B cell (primary cell): ENCODE data around the gene TTC32. TPM values are rescaled to one million over a fixed set of nuclear protein-coding genes. Genes with fewer than 3 reads are reported as not detected.

Experiments
- ATAC-seq: fragments of 200-7000 bp; cut with Tn5 transposase; one replicate; pipeline ENCODE4 v1.10.0; 2021; ENCODE audit warnings: low read depth, mild to moderate bottlenecking, moderate number of reproducible peaks, moderate library complexity
- CTCF ChIA-PET: fragments of 350-600 bp; sonication (Branson Sonifier 250); formaldehyde crosslinking; loops from one replicate; lab custom pipeline; 2021; ENCODE audit warnings: antibody characterized with exemption, inconsistent platforms; lab: Charles Lee
- POLR2A ChIA-PET: fragments of 350-600 bp; sonication (Branson Sonifier 250); formaldehyde crosslinking; loops from one replicate; lab custom pipeline; 2021; ENCODE audit warnings: antibody characterized with exemption; lab: Charles Lee
- DNase-seq: peaks from one replicate; pipeline ENCODE4 v3.0.0; 2013
- H2AFZ ChIP-seq: 2 replicates; pipeline ENCODE4 v1.6.1; 2012; ENCODE audit warnings: mild to moderate bottlenecking, low read depth, low read length; ENCODE audit not compliant: insufficient read depth, poor library complexity, severe bottlenecking
- H3K27ac ChIP-seq, 2 donors: 1 replicate in 1 of 2; 2 replicates in 1 of 2; pipeline ENCODE4 v1.5.1; 2012 to 2013; ENCODE audit warnings: low read length in 2 of 2, mild to moderate bottlenecking in 2 of 2, moderate library complexity in 1 of 2
- H3K27me3 ChIP-seq, 4 experiments: fragments of 200-600 bp in 1 of 4; sonication (generic) in 1 of 4; replicated peaks in 1 of 4; 1 replicate in 2 of 4; 2 replicates in 2 of 4; pipeline versions ENCODE4 v1.6.1 to v1.7.0; 2013 to 2016; ENCODE audit warnings: low read length in 3 of 4, mild to moderate bottlenecking in 2 of 4, mixed read lengths in 1 of 4, moderate library complexity in 1 of 4; ENCODE audit not compliant: insufficient read depth in 4 of 4, control insufficient read depth in 3 of 4; ENCODE audit errors: control extremely low read depth in 1 of 4
- H3K36me3 ChIP-seq, 2 experiments: replicated peaks in 1 of 2; 1 replicate in 1 of 2; 2 replicates in 1 of 2; pipeline versions ENCODE4 v1.6.1 to v1.7.1; 2013; ENCODE audit warnings: low read length in 1 of 2; ENCODE audit not compliant: insufficient read depth in 2 of 2, control insufficient read depth in 1 of 2; ENCODE audit errors: control extremely low read depth in 1 of 2, extremely low read depth in 1 of 2
- H3K4me1 ChIP-seq, 2 donors: fragments of 200-600 bp in 1 of 2; sonication (generic) in 1 of 2; 1 replicate in 1 of 2; 2 replicates in 1 of 2; pipeline versions ENCODE4 v1.5.1 to v1.6.1; 2013 to 2017; ENCODE audit warnings: low read length in 2 of 2; ENCODE audit not compliant: control insufficient read depth in 2 of 2, insufficient read depth in 2 of 2
- H3K4me2 ChIP-seq: replicated peaks from 2 replicates; pipeline ENCODE3; 2012; ENCODE audit warnings: mild to moderate bottlenecking, low read depth, low read length; ENCODE audit not compliant: poor library complexity, severe bottlenecking
- H3K4me3 ChIP-seq, 5 experiments: fragments of 200-600 bp in 1 of 5; sonication (generic) in 1 of 5; 1 replicate in 3 of 5; 2 replicates in 2 of 5; pipeline versions ENCODE4 v1.5.1 to v1.7.0; 2011 to 2016; ENCODE audit warnings: low read length in 4 of 5, mild to moderate bottlenecking in 4 of 5, low read depth in 2 of 5, control low read depth in 1 of 5, moderate library complexity in 1 of 5; ENCODE audit not compliant: insufficient read depth in 1 of 5; ENCODE audit errors: control extremely low read depth in 1 of 5, extremely low read depth in 1 of 5
- H3K79me2 ChIP-seq: fragments of 200-600 bp; sonication (generic); one replicate; pipeline ENCODE4 v1.6.0; 2016; ENCODE audit warnings: low read length; ENCODE audit not compliant: control insufficient read depth, insufficient read depth
- H3K9ac ChIP-seq: fragments of 200-600 bp; sonication (generic); 2 replicates; pipeline ENCODE4 v1.6.1; 2017; ENCODE audit warnings: mild to moderate bottlenecking, low read length, moderate library complexity
- H3K9me3 ChIP-seq, 3 donors: one replicate each; pipeline versions ENCODE4 v1.6.1 to v1.7.1; 2013; ENCODE audit warnings: low read length in 2 of 3; ENCODE audit not compliant: control insufficient read depth in 2 of 3, insufficient read depth in 1 of 3; ENCODE audit errors: control extremely low read depth in 1 of 3
- H4K20me1 ChIP-seq: 2 replicates; pipeline ENCODE4 v1.6.0; 2012; ENCODE audit warnings: mild to moderate bottlenecking, low read length; ENCODE audit not compliant: insufficient read depth, control insufficient read depth, poor library complexity, severe bottlenecking
- H3K27ac Mint-ChIP-seq: one replicate; pipeline ENCODE4 v1.8.0; 2021; ENCODE audit warnings: mixed read lengths
- H3K27me3 Mint-ChIP-seq: one replicate; pipeline ENCODE4 v1.8.0; 2021; ENCODE audit warnings: mixed read lengths
- H3K4me1 Mint-ChIP-seq: one replicate; pipeline ENCODE4 v1.8.0; 2021; ENCODE audit warnings: mixed read lengths
- H3K4me3 Mint-ChIP-seq: one replicate; pipeline ENCODE4 v1.8.0; 2021; ENCODE audit warnings: mixed read lengths
- H3K9me3 Mint-ChIP-seq: one replicate; pipeline ENCODE4 v1.8.0; 2022; ENCODE audit warnings: mixed read lengths; ENCODE audit not compliant: insufficient read depth
- CTCF ChIP-seq: fragments of 200-600 bp; IDR thresholded peaks from one replicate; pipeline ENCODE4 v1.8.0; 2022; ENCODE audit warnings: antibody characterized with exemption, mild to moderate bottlenecking
- EZH2 ChIP-seq: IDR thresholded peaks from 2 replicates; pipeline ENCODE4 v1.6.1; 2012; ENCODE audit warnings: borderline replicate concordance, low read depth, mild to moderate bottlenecking, moderate library complexity, low read length; ENCODE audit not compliant: insufficient read depth, poor library complexity, severe bottlenecking
- WGBS: methylation state at CpG from one replicate; pipeline ENCODE4 v1.1.5; 2013; ENCODE audit warnings: missing lambda C conversion rate; ENCODE audit not compliant: insufficient coverage; 5-methylcytosine and 5-hydroxymethylcytosine counted together
- intact Hi-C: fragments of 100-400 bp; cut with micrococcal nuclease; formaldehyde crosslinking; loops from one replicate; pipeline ENCODE4 v1.10.0; 2022
- polyA plus RNA-seq: library from polyadenylated mRNA; depleted of rRNA; stranded (reverse); fragments of >200 nt; gene quantifications from 2 replicates; pipeline ENCODE4 v1.2.3, GENCODE V29; 2012
- total RNA-seq, 2 donors: library from RNA; stranded (reverse); fragments of 120-200 nt in 1 of 2; gene quantifications; 1 replicate in 1 of 2; 2 replicates in 1 of 2; pipeline versions ENCODE4 v1.2.3 to v1.2.4, GENCODE V29; 2013 to 2022

Gene TTC32
- total and polyA plus RNA-seq, 2 donors (not counting 1 experiment from before 2014, with no cell fraction given), result 27.7 to 38.1 TPM

- peaks cover 4% of the 10 kb centered on the region for H3K9me3 Mint-ChIP-seq
- Histone ChIP-seq H3K4me2 (no peak overlapping the region), H3K4me1 (peaks cover 5 to 6% of the 10 kb centered on the region in 2 donors), H3K27me3 (no peaks in the 10 kb centered on the region), H3K4me3 (no peak overlapping the region), H3K36me3 (no peaks in the 10 kb centered on the region), H3K9me3 (peaks cover 0 to 4% (median 0%) of the 10 kb centered on the region in 3 donors), H4K20me1 (no peaks in the 10 kb centered on the region), H3K79me2 (no peaks in the 10 kb centered on the region), H3K27ac (no peak overlapping the region), H3K9ac (no peak overlapping the region), H2AFZ (no peak overlapping the region)
- ATAC-seq (no peak), DNase-seq (no peak)
- WGBS, result 82% methylated on average over 6 of the region's 7 CpGs
- POLR2A ChIA-PET, result no interaction called here
- no peaks in the 10 kb centered on the region for H3K27me3 Mint-ChIP-seq
- TF ChIP-seq CTCF (no peak), EZH2 (no peak)
- CTCF ChIA-PET, result no interaction called here
- H3K27ac Mint-ChIP-seq, result no peak overlapping the region
- peaks cover 15% of the 10 kb centered on the region for H3K4me1 Mint-ChIP-seq
- H3K4me3 Mint-ChIP-seq, result no peak overlapping the region
- intact Hi-C loops, result no loop called here
These were observed 14.3 kb downstream of the TTC32 start for GRCh38 chr2:19887510-19887909.

- Histone ChIP-seq H3K4me3 (no peak overlapping the region), H3K27me3 (no peaks in the 10 kb centered on the region), H3K27ac (no peak overlapping the region), H2AFZ (no peak overlapping the region), H3K4me1 (no peaks in the 10 kb centered on the region), H3K4me2 (no peak overlapping the region), H4K20me1 (no peaks in the 10 kb centered on the region), H3K79me2 (no peaks in the 10 kb centered on the region), H3K9ac (no peak overlapping the region), H3K36me3 (no peaks in the 10 kb centered on the region), H3K9me3 (no peaks in the 10 kb centered on the region)
- WGBS, result 89% methylated on average over 9 of the region's 11 CpGs
- ChIA-PET POLR2A (no interaction called here), CTCF (no interaction called here)
- Mint-ChIP-seq H3K4me1 (peaks cover 4% of the 10 kb centered on the region), H3K27me3 (no peaks in the 10 kb centered on the region), H3K4me3 (no peak overlapping the region), H3K9me3 (no peaks in the 10 kb centered on the region), H3K27ac (no peak overlapping the region)
- DNase-seq (no peak), ATAC-seq (no peak)
- TF ChIP-seq EZH2 (no peak), CTCF (no peak)
- intact Hi-C loops, result no loop called here
These were observed 15.5 kb downstream of the TTC32 start for GRCh38 chr2:19886261-19886660.
